BLaER1 treated with 17β-estradiol and CSF1 and Interleukin-3, amounts not matched to agents 10 nM and 100 nM (cell line): ENCODE data around the gene HBS1L.

Experiments
- H3K27ac ChIP-seq, 11 experiments: shearing (Covaris generic); formaldehyde crosslinking; 2 replicates each; pipeline ENCODE4 v1.8.1; 2022
- H3K27me3 ChIP-seq, 11 experiments: shearing (Covaris generic); formaldehyde crosslinking; 2 replicates each; pipeline ENCODE4 v1.8.1; 2022
- H3K36me3 ChIP-seq, 11 experiments: shearing (Covaris generic); formaldehyde crosslinking; 2 replicates each; pipeline ENCODE4 v1.8.1; 2022
- H3K4me1 ChIP-seq, 10 experiments: shearing (Covaris generic); formaldehyde crosslinking; 2 replicates each; pipeline ENCODE4 v1.8.1; 2022
- H3K4me2 ChIP-seq, 11 experiments: shearing (Covaris generic); formaldehyde crosslinking; 2 replicates each; pipeline ENCODE4 v1.8.1; 2022
- H3K4me3 ChIP-seq, 10 experiments: shearing (Covaris generic); formaldehyde crosslinking; 2 replicates each; pipeline ENCODE4 v1.8.1; 2022
- H3K9ac ChIP-seq, 11 experiments: shearing (Covaris generic); formaldehyde crosslinking; 2 replicates each; pipeline ENCODE4 v1.8.1; 2022
- H3K9me3 ChIP-seq, 11 experiments: shearing (Covaris generic); formaldehyde crosslinking; replicated peaks in 1 of 11; 2 replicates each; pipeline ENCODE4 v1.8.1; 2022
- H4K20me1 ChIP-seq, 11 experiments: shearing (Covaris generic); formaldehyde crosslinking; 2 replicates each; pipeline ENCODE4 v1.8.1; 2022
- Cebpa-rat ChIP-seq, 11 experiments: shearing (Covaris generic); IDR thresholded peaks; 2 replicates each; pipeline ENCODE4 v1.8.1; 2022

The HBS1L gene

GRCh38 chr6:135038335-135038734 lies 16.3 kb downstream of the HBS1L start:
- peaks cover 0 to 7% (median 0%) of the 10 kb centered on the region in 11 experiments; a peak in 3 of 22 replicates for H3K9me3 ChIP-seq

GRCh38 chr6:135037541-135037940 lies 17.1 kb downstream of the HBS1L start:
- Histone ChIP-seq H3K27me3 (no peaks in the 10 kb centered on the region), H3K9me3 (peaks cover 0 to 7% (median 0%) of the 10 kb centered on the region in 11 experiments; a peak in 3 of 22 replicates), H3K36me3 (peaks cover 78 to 100% (median 89%) of the 10 kb centered on the region in 11 experiments), H4K20me1 (peaks cover 0 to 32% (median 12%) of the 10 kb centered on the region in 11 experiments; a peak in 12 of 22 replicates), H3K27ac (no peak overlapping the region), H3K9ac (no peak overlapping the region), H3K4me2 (no peak overlapping the region), H3K4me3 (no peak overlapping the region), H3K4me1 (peaks cover 0 to 6% (median 2%) of the 10 kb centered on the region in 10 experiments; a peak in 9 of 20 replicates)
- no peak for TF ChIP-seq Cebpa-rat (IDR thresholded peaks at IDR 0.05)

More at GRCh38 chr6:135038335-135038734, 16.3 kb downstream of the HBS1L start:
- peaks cover 1 to 37% (median 15%) of the 10 kb centered on the region in 11 experiments; a peak in 19 of 22 replicates for H4K20me1 ChIP-seq
- no peak for TF ChIP-seq Cebpa-rat (IDR thresholded peaks at IDR 0.05)
- H3K4me2 ChIP-seq: no peak overlapping the region
- H3K4me1 ChIP-seq: peaks cover 5 to 14% (median 10%) of the 10 kb centered on the region in 10 experiments
- H3K4me3 ChIP-seq: no peak overlapping the region
- H3K36me3 ChIP-seq: peaks cover 75 to 100% (median 86%) of the 10 kb centered on the region in 11 experiments
- no peak overlapping the region for H3K9ac ChIP-seq
- no peaks in the 10 kb centered on the region for H3K27me3 ChIP-seq
- no peak overlapping the region for H3K27ac ChIP-seq

- no peak for TF ChIP-seq Cebpa-rat (IDR thresholded peaks at IDR 0.05)
- Histone ChIP-seq H3K27me3 (no peaks in the 10 kb centered on the region), H3K4me2 (no peak overlapping the region), H3K9ac (no peak overlapping the region), H3K36me3 (peaks cover 72 to 98% (median 85%) of the 10 kb centered on the region in 11 experiments), H4K20me1 (peaks cover 0 to 29% (median 9%) of the 10 kb centered on the region in 11 experiments; a peak in 11 of 22 replicates), H3K9me3 (peaks cover 0 to 7% (median 0%) of the 10 kb centered on the region in 11 experiments; a peak in 3 of 22 replicates), H3K27ac (no peak overlapping the region), H3K4me3 (no peak overlapping the region), H3K4me1 (no peaks in the 10 kb centered on the region)
Measured at GRCh38 chr6:135036731-135037420, 17.7 kb downstream of the HBS1L start.

DNA sequence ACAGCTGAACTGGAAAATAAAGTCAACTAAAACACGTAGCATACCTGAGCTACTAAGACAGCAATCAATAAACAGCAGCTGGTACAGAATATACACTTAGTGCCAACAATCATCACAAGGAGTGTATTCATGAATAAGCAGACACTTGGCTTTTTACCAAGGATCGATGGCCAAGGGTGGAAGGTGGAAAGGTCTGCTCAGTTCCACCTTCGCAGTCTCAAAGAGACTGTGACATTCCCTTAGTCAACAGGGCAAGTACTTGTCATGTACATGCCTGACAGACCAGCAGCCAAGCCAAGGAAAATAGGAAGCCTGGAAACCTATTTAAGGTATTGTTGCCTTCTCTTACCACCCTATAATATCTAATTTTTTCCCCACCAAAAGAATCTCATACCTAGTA lies 21.4 kb downstream of the HBS1L start:
- Histone ChIP-seq H3K36me3 (peaks cover 62 to 95% (median 78%) of the 10 kb centered on the region in 11 experiments), H4K20me1 (peaks cover 0 to 38% (median 5%) of the 10 kb centered on the region in 11 experiments; a peak in 8 of 22 replicates), H3K4me2 (no peak overlapping the region), H3K4me3 (no peak overlapping the region), H3K27ac (no peak overlapping the region), H3K27me3 (no peaks in the 10 kb centered on the region), H3K9me3 (peaks cover 0 to 7% (median 0%) of the 10 kb centered on the region in 11 experiments; a peak in 3 of 22 replicates), H3K4me1 (no peaks in the 10 kb centered on the region), H3K9ac (no peak overlapping the region)
- no peak for TF ChIP-seq Cebpa-rat (IDR thresholded peaks at IDR 0.05)

GRCh38 chr6:135030532-135031178 lies 24.0 kb downstream of the HBS1L start:
- no peak for TF ChIP-seq Cebpa-rat (IDR thresholded peaks at IDR 0.05)
- H3K27me3 ChIP-seq: no peaks in the 10 kb centered on the region
- no peak overlapping the region for H3K9ac ChIP-seq
- no peaks in the 10 kb centered on the region for H3K4me1 ChIP-seq
- no peak overlapping the region for H3K27ac ChIP-seq
- no peak overlapping the region for H3K4me3 ChIP-seq
- H3K9me3 ChIP-seq: peaks cover 0 to 7% (median 0%) of the 10 kb centered on the region in 11 experiments; a peak in 4 of 22 replicates
- peaks cover 52 to 92% (median 71%) of the 10 kb centered on the region in 11 experiments for H3K36me3 ChIP-seq
- H3K4me2 ChIP-seq: no peak overlapping the region
- peaks cover 0 to 41% (median 9%) of the 10 kb centered on the region in 11 experiments; a peak in 9 of 22 replicates for H4K20me1 ChIP-seq

GRCh38 chr6:135030056-135030473 lies 24.6 kb downstream of the HBS1L start:
- no peaks in the 10 kb centered on the region for H3K4me1 ChIP-seq
- no peak overlapping the region for H3K9ac ChIP-seq
- H3K9me3 ChIP-seq: peaks cover 0 to 6% (median 0%) of the 10 kb centered on the region in 11 experiments; a peak in 4 of 22 replicates
- no peak for TF ChIP-seq Cebpa-rat (IDR thresholded peaks at IDR 0.05)
- no peak overlapping the region for H3K4me2 ChIP-seq
- no peak overlapping the region for H3K27ac ChIP-seq
- H4K20me1 ChIP-seq: peaks cover 0 to 41% (median 9%) of the 10 kb centered on the region in 11 experiments; a peak in 9 of 22 replicates
- H3K4me3 ChIP-seq: no peak overlapping the region
- H3K27me3 ChIP-seq: no peaks in the 10 kb centered on the region
- H3K36me3 ChIP-seq: peaks cover 54 to 92% (median 71%) of the 10 kb centered on the region in 11 experiments

DNA sequence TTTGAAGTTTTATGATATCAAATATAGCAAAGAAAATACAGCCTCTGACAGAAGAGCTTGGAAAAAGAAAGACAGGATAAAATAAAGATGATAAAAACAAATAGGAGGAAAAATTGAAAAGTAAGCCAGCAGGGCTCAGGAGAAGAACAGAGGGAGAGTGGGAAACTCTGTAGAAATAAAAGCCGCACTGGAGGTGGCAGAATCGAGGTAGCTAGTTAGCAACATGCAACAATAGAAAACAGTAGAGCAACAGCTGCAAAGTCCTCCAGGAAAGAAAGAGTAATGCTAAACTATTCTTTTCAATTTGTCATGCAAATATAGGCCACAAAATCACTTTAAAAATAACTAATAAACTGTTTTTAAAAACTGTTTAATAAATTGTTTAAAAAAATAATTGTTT lies 28.8 kb downstream of the HBS1L start:
- Histone ChIP-seq H3K4me3 (no peak overlapping the region), H4K20me1 (peaks cover 0 to 22% (median 0%) of the 10 kb centered on the region in 11 experiments; a peak in 5 of 22 replicates), H3K4me2 (no peak overlapping the region), H3K9me3 (peaks cover 0 to 6% (median 0%) of the 10 kb centered on the region in 11 experiments; a peak in 3 of 22 replicates), H3K9ac (no peak overlapping the region), H3K27ac (no peak overlapping the region), H3K36me3 (peaks cover 24 to 71% (median 42%) of the 10 kb centered on the region in 11 experiments), H3K4me1 (peaks cover 0 to 7% (median 0%) of the 10 kb centered on the region in 10 experiments; a peak in 2 of 20 replicates), H3K27me3 (no peaks in the 10 kb centered on the region)
- TF ChIP-seq Cebpa-rat (IDR thresholded peaks at IDR 0.05): no peak

DNA sequence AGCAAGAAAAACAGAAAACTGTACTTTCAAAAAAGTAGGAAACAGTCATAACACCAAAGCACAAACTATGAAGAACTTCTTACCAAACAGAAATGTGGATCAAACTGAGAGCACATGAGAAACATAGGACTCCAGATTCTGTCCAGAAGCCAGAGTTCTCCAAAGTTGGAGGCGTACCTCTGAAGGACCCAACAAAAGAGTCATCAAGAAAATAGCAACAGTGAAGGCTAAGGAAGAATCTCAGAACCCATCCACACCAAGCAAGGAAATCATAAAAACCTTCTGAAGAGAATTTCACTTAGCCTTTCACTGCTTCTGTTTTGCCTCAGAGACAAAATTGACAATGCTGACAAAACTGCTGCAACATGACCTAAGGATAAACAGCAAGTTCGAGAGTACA lies 29.4 kb downstream of the HBS1L start:
- Histone ChIP-seq H4K20me1 (peaks cover 0 to 20% (median 0%) of the 10 kb centered on the region in 11 experiments; a peak in 5 of 22 replicates), H3K9me3 (peaks cover 0 to 6% (median 0%) of the 10 kb centered on the region in 11 experiments; a peak in 3 of 22 replicates), H3K27me3 (no peaks in the 10 kb centered on the region), H3K4me1 (peaks cover 0 to 7% (median 0%) of the 10 kb centered on the region in 10 experiments; a peak in 2 of 20 replicates), H3K4me3 (no peak overlapping the region), H3K36me3 (peaks cover 18 to 65% (median 36%) of the 10 kb centered on the region in 11 experiments; a peak in 21 of 22 replicates), H3K9ac (no peak overlapping the region), H3K4me2 (no peak overlapping the region), H3K27ac (no peak overlapping the region)
- no peak for TF ChIP-seq Cebpa-rat (IDR thresholded peaks at IDR 0.05)
